ENCODE data around the gene CLDN19. TPM values are rescaled to one million over a fixed set of nuclear protein-coding genes. Genes with fewer than 3 reads are reported as not detected.

CLDN19 gene
- total RNA-seq, 1 experiment from 2014 or later: 12.5 TPM

DNA sequence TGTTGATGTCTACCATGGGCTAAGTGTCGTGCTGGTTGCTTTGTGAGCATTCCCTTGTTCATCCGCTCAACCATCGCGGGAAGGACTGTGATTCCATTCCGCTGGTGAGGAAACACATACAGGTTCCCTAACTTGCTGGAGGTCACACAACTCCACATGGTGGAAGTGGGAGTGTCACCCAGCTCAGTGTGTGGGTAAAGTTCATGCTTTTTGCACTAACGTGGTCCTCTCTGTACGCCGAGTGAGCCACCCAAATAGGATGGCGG is 4.0 kb upstream of the CLDN19 start:
- Histone ChIP-seq H3K18ac (ENCODE audit: insufficient read length, low read depth, low read length) (no peak overlapping the region), H4K5ac (ENCODE audit: insufficient read length, low read depth, low read length) (no peak overlapping the region), H3K79me2 (ENCODE audit: insufficient read depth, low read length) (no peaks in the 10 kb centered on the region), H3K9ac (ENCODE audit: extremely low read depth, insufficient read length, low read length) (no peak overlapping the region), H3T11ph (ENCODE audit: low read length) (no peak overlapping the region), H2BK20ac (ENCODE audit: low read depth, low read length, poor library complexity, severe bottlenecking) (no peak overlapping the region), H2AK5ac (ENCODE audit: insufficient read length, low read length) (no peak overlapping the region), H2BK5ac (ENCODE audit: insufficient read length, low read length) (no peak overlapping the region), H2BK15ac (ENCODE audit: low read depth, low read length) (no peak overlapping the region), H4K8ac (replicated peaks; ENCODE audit: insufficient read length, low read depth, low read length) (no peak overlapping the region), H3K23ac (ENCODE audit: insufficient read length, low read depth, low read length) (no peak overlapping the region), H3K14ac (ENCODE audit: insufficient read depth, low read length) (no peak overlapping the region), H3K79me1 (ENCODE audit: insufficient read depth, low read depth, low read length, poor library complexity, severe bottlenecking) (no peaks in the 10 kb centered on the region), H3K56ac (ENCODE audit: insufficient read length, low read depth, low read length) (no peak overlapping the region), H3K4me2 (ENCODE audit: insufficient read depth, insufficient read length, low read length) (no peak overlapping the region), H4K20me1 (ENCODE audit: control insufficient read depth, insufficient read depth, insufficient read length) (no peaks in the 10 kb centered on the region), H4K91ac (ENCODE audit: insufficient read length, low read depth, low read length) (no peak overlapping the region), H3K4ac (ENCODE audit: low read depth, low read length) (no peak overlapping the region), H3K9me3 (ENCODE audit: control insufficient read depth, low read depth, low read length) (no peaks in the 10 kb centered on the region), H3K23me2 (ENCODE audit: insufficient read length, low read depth, low read length, poor library complexity, severe bottlenecking) (no peaks in the 10 kb centered on the region), H3K4me1 (ENCODE audit: insufficient read depth, low read length) (no peaks in the 10 kb centered on the region; the same call in 1 of the 2 replicates), H2BK12ac (ENCODE audit: insufficient read length, low read depth, low read length) (no peak overlapping the region), H3K27me3 (ENCODE audit: insufficient read depth, low read length) (no peaks in the 10 kb centered on the region), H3K27ac (ENCODE audit: insufficient read length, low read depth, low read length) (no peak overlapping the region), H2BK120ac (ENCODE audit: low read depth, low read length, poor library complexity, severe bottlenecking) (no peak overlapping the region), H2AFZ (ENCODE audit: low read length) (no peak overlapping the region)
- no CpG with 5 or more reads among the region's 9 CpGs for WGBS (ENCODE audit: extremely low coverage, insufficient read length, low lambda C conversion rate)
- H3K4me3 Mint-ChIP-seq: no peak overlapping the region; a peak in 1 of 5 replicates
- no peak overlapping the region for H3K27ac Mint-ChIP-seq
- TF ChIP-seq, protein P1, sequence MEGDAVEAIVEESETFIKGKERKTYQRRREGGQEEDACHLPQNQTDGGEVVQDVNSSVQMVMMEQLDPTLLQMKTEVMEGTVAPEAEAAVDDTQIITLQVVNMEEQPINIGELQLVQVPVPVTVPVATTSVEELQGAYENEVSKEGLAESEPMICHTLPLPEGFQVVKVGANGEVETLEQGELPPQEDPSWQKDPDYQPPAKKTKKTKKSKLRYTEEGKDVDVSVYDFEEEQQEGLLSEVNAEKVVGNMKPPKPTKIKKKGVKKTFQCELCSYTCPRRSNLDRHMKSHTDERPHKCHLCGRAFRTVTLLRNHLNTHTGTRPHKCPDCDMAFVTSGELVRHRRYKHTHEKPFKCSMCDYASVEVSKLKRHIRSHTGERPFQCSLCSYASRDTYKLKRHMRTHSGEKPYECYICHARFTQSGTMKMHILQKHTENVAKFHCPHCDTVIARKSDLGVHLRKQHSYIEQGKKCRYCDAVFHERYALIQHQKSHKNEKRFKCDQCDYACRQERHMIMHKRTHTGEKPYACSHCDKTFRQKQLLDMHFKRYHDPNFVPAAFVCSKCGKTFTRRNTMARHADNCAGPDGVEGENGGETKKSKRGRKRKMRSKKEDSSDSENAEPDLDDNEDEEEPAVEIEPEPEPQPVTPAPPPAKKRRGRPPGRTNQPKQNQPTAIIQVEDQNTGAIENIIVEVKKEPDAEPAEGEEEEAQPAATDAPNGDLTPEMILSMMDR (conservative IDR thresholded peaks at IDR 0.05): no peak
- peaks cover 40 to 41% of the 10 kb centered on the region in 2 experiments for H3K4me1 Mint-ChIP-seq
- H3K36me3 Mint-ChIP-seq (ENCODE audit: insufficient read depth in 1 of 3, low read depth in 3 of 3): peaks cover 12 to 30% (median 29%) of the 10 kb centered on the region in 3 experiments; a peak in 6 of 7 replicates
- H3K27me3 Mint-ChIP-seq (ENCODE audit: low read depth): no peaks in the 10 kb centered on the region; the same call in 1 of the 2 replicates
- no peak for DNase-seq
- H3K9me3 Mint-ChIP-seq: no peaks in the 10 kb centered on the region

Data from H9 (cell line).